CD8-positive, alpha-beta memory T cell (primary cell): Measurements from ENCODE around the gene CTAGE9. TPM values are rescaled to one million over a fixed set of nuclear protein-coding genes. Genes with fewer than 3 reads are reported as not detected.
A peak's percentile ranks its signal among the peaks of the same experiment; 100 is the strongest.

Experiments
- CTCF ChIA-PET: fragments of 350-600 bp; sonication (Branson Sonifier 250); formaldehyde crosslinking; loops from one replicate; lab custom pipeline; 2021; ENCODE audit warnings: antibody characterized with exemption; lab: Charles Lee
- POLR2A ChIA-PET: fragments of 350-600 bp; sonication (Branson Sonifier 250); formaldehyde crosslinking; loops from one replicate; lab custom pipeline; 2021; ENCODE audit warnings: antibody characterized with exemption; lab: Charles Lee
- DNase-seq, 5 donors: peaks; one replicate each; pipeline versions ENCODE4 v3.0.0 to v3.0.0-alpha.2; 2020 to 2022; ENCODE audit warnings: mixed read lengths in 1 of 5
- H3K27ac ChIP-seq: one replicate; pipeline ENCODE4 v1.7.0; 2013; ENCODE audit warnings: low read depth, mild to moderate bottlenecking, low read length, moderate library complexity
- H3K27me3 ChIP-seq: 2 replicates; pipeline ENCODE4 v1.7.0; 2013; ENCODE audit warnings: low read length, mild to moderate bottlenecking; ENCODE audit not compliant: insufficient read depth, poor library complexity, severe bottlenecking
- H3K36me3 ChIP-seq: 2 replicates; pipeline ENCODE4 v1.7.0; 2013; ENCODE audit warnings: mild to moderate bottlenecking, low read length, moderate library complexity; ENCODE audit not compliant: insufficient read depth
- H3K4me1 ChIP-seq: 2 replicates; pipeline ENCODE4 v1.7.0; 2013; ENCODE audit warnings: mild to moderate bottlenecking, low read length, moderate library complexity; ENCODE audit not compliant: insufficient read depth
- H3K4me3 ChIP-seq: 2 replicates; pipeline ENCODE4 v1.7.0; 2013; ENCODE audit warnings: mild to moderate bottlenecking, low read length
- H3K9me3 ChIP-seq: 2 replicates; pipeline ENCODE4 v1.7.0; 2013; ENCODE audit warnings: mild to moderate bottlenecking, low read length
- H3K27ac Mint-ChIP-seq, 8 donors: one replicate each; pipeline ENCODE4 v1.8.0; 2020 to 2021; ENCODE audit warnings: mixed read lengths in 8 of 8, mild to moderate bottlenecking in 6 of 8, inconsistent platforms in 3 of 8, moderate library complexity in 3 of 8
- H3K27me3 Mint-ChIP-seq, 2 donors: one replicate each; pipeline ENCODE4 v1.8.0; 2020 to 2021; ENCODE audit warnings: mixed read lengths in 2 of 2, mild to moderate bottlenecking in 1 of 2, moderate library complexity in 1 of 2
- H3K36me3 Mint-ChIP-seq, 3 donors: one replicate each; pipeline ENCODE4 v1.8.0; 2020 to 2021; ENCODE audit warnings: mixed read lengths in 3 of 3, inconsistent platforms in 1 of 3, mild to moderate bottlenecking in 1 of 3
- H3K4me1 Mint-ChIP-seq, 3 donors: one replicate each; pipeline ENCODE4 v1.8.0; 2020 to 2021; ENCODE audit warnings: mixed read lengths in 3 of 3, inconsistent platforms in 1 of 3, mild to moderate bottlenecking in 1 of 3
- H3K4me3 Mint-ChIP-seq, 7 donors: one replicate each; pipeline ENCODE4 v1.8.0; 2020 to 2021; ENCODE audit warnings: mixed read lengths in 7 of 7, mild to moderate bottlenecking in 6 of 7, moderate library complexity in 4 of 7, inconsistent platforms in 2 of 7
- H3K9me3 Mint-ChIP-seq, 5 donors: one replicate each; pipeline ENCODE4 v1.8.0; 2020 to 2022; ENCODE audit warnings: mixed read lengths in 5 of 5, mild to moderate bottlenecking in 3 of 5, moderate library complexity in 2 of 5, inconsistent platforms in 1 of 5
- polyA plus RNA-seq: library from polyadenylated mRNA; unstranded; fragments of 300-500 nt; fragmentation: Illumina TruSeq; gene quantifications from one replicate; pipeline ENCODE4 v1.2.3, GENCODE V29; 2021
- total RNA-seq, 2 experiments: library from RNA; stranded (reverse); gene quantifications; one replicate each; pipeline ENCODE4 v1.2.3, GENCODE V29; 2021

Gene CTAGE9
- total and polyA plus RNA-seq, 3 experiments from 2014 or later, result not detected

GRCh38 chr6:131736003-131736596, 25.3 kb upstream of the CTAGE9 start:
- Histone ChIP-seq H3K9me3 (no peaks in the 10 kb centered on the region), H3K36me3 (no peaks in the 10 kb centered on the region), H3K4me1 (no peaks in the 10 kb centered on the region), H3K27ac (no peak overlapping the region), H3K4me3 (no peak overlapping the region), H3K27me3 (no peaks in the 10 kb centered on the region)
- no peaks in the 10 kb centered on the region for H3K27me3 Mint-ChIP-seq
- H3K27ac Mint-ChIP-seq, result peak overlapping the region in 1 of 8 donors; percentile 10
- H3K36me3 Mint-ChIP-seq, result no peaks in the 10 kb centered on the region
- no peaks in the 10 kb centered on the region for H3K4me1 Mint-ChIP-seq
- no peak overlapping the region for H3K4me3 Mint-ChIP-seq
- POLR2A ChIA-PET, result no interaction called here
- H3K9me3 Mint-ChIP-seq, result no peaks in the 10 kb centered on the region
- no peak for DNase-seq
- CTCF ChIA-PET, result no interaction called here

GRCh38 chr6:131733376-131734016, 22.7 kb upstream of the CTAGE9 start:
- CTCF ChIA-PET, result no interaction called here
- POLR2A ChIA-PET, result no interaction called here
- Histone ChIP-seq H3K9me3 (no peaks in the 10 kb centered on the region), H3K36me3 (no peaks in the 10 kb centered on the region), H3K27ac (no peak overlapping the region), H3K4me3 (no peak overlapping the region), H3K27me3 (no peaks in the 10 kb centered on the region), H3K4me1 (no peaks in the 10 kb centered on the region)
- no peak overlapping the region for H3K27ac Mint-ChIP-seq
- H3K4me1 Mint-ChIP-seq, result no peaks in the 10 kb centered on the region
- H3K4me3 Mint-ChIP-seq, result no peak overlapping the region
- H3K9me3 Mint-ChIP-seq, result no peaks in the 10 kb centered on the region
- no peak for DNase-seq
- H3K27me3 Mint-ChIP-seq, result peaks cover 2 to 3% of the 10 kb centered on the region in 2 donors
- no peaks in the 10 kb centered on the region for H3K36me3 Mint-ChIP-seq

- H3K27me3 Mint-ChIP-seq, result peaks cover 2 to 3% of the 10 kb centered on the region in 2 donors
- H3K36me3 Mint-ChIP-seq, result peaks cover 0 to 4% (median 0%) of the 10 kb centered on the region in 3 donors
- Histone ChIP-seq H3K4me1 (no peaks in the 10 kb centered on the region), H3K27ac (no peak overlapping the region), H3K4me3 (no peak overlapping the region), H3K9me3 (no peaks in the 10 kb centered on the region), H3K36me3 (no peaks in the 10 kb centered on the region), H3K27me3 (no peaks in the 10 kb centered on the region)
- no peak overlapping the region for H3K27ac Mint-ChIP-seq
- H3K9me3 Mint-ChIP-seq, result no peaks in the 10 kb centered on the region
- DNase-seq, result no peak
- POLR2A ChIA-PET, result no interaction called here
- CTCF ChIA-PET, result no interaction called here
- H3K4me1 Mint-ChIP-seq, result no peaks in the 10 kb centered on the region
- no peak overlapping the region for H3K4me3 Mint-ChIP-seq
Observed at GRCh38 chr6:131731224-131731623, 20.4 kb upstream of the CTAGE9 start.

- no peak overlapping the region for H3K4me3 ChIP-seq
- DNase-seq, result no peak
- no peaks in the 10 kb centered on the region for H3K36me3 ChIP-seq
- CTCF ChIA-PET, result no interaction called here
- peaks cover 2 to 3% of the 10 kb centered on the region in 2 donors for H3K27me3 Mint-ChIP-seq
- peaks cover 0 to 4% (median 0%) of the 10 kb centered on the region in 3 donors for H3K36me3 Mint-ChIP-seq
- no peaks in the 10 kb centered on the region for H3K9me3 ChIP-seq
- no peaks in the 10 kb centered on the region for H3K4me1 ChIP-seq
- H3K4me1 Mint-ChIP-seq, result no peaks in the 10 kb centered on the region
- no peaks in the 10 kb centered on the region for H3K9me3 Mint-ChIP-seq
- H3K4me3 Mint-ChIP-seq, result no peak overlapping the region
- POLR2A ChIA-PET, result no interaction called here
- H3K27ac Mint-ChIP-seq, result no peak overlapping the region
- H3K27me3 ChIP-seq, result no peaks in the 10 kb centered on the region
- no peak overlapping the region for H3K27ac ChIP-seq
Observed at GRCh38 chr6:131730264-131730663, 19.4 kb upstream of the CTAGE9 start.

GRCh38 chr6:131729550-131729949, 18.7 kb upstream of the CTAGE9 start:
- Histone ChIP-seq H3K27ac (no peak overlapping the region), H3K4me3 (no peak overlapping the region), H3K9me3 (no peaks in the 10 kb centered on the region), H3K36me3 (no peaks in the 10 kb centered on the region), H3K27me3 (no peaks in the 10 kb centered on the region), H3K4me1 (no peaks in the 10 kb centered on the region)
- DNase-seq, result no peak
- Mint-ChIP-seq H3K4me3 (no peak overlapping the region), H3K4me1 (no peaks in the 10 kb centered on the region), H3K27me3 (peaks cover 2 to 3% of the 10 kb centered on the region in 2 donors), H3K36me3 (peaks cover 0 to 4% (median 0%) of the 10 kb centered on the region in 3 donors), H3K9me3 (no peaks in the 10 kb centered on the region), H3K27ac (no peak overlapping the region)
- CTCF ChIA-PET, result no interaction called here
- POLR2A ChIA-PET, result no interaction called here

GRCh38 chr6:131728296-131728939, 17.6 kb upstream of the CTAGE9 start:
- Mint-ChIP-seq H3K27ac (no peak overlapping the region), H3K4me1 (no peaks in the 10 kb centered on the region), H3K4me3 (no peak overlapping the region), H3K9me3 (no peaks in the 10 kb centered on the region), H3K36me3 (peaks cover 0 to 4% (median 0%) of the 10 kb centered on the region in 3 donors), H3K27me3 (peaks cover 2 to 3% of the 10 kb centered on the region in 2 donors)
- no peaks in the 10 kb centered on the region for H3K9me3 ChIP-seq
- no peaks in the 10 kb centered on the region for H3K4me1 ChIP-seq
- no peak overlapping the region for H3K27ac ChIP-seq
- CTCF ChIA-PET, result no interaction called here
- H3K36me3 ChIP-seq, result no peaks in the 10 kb centered on the region
- H3K4me3 ChIP-seq, result no peak overlapping the region
- H3K27me3 ChIP-seq, result no peaks in the 10 kb centered on the region
- no peak for DNase-seq
- POLR2A ChIA-PET, result no interaction called here

- peaks cover 2 to 3% of the 10 kb centered on the region in 2 donors for H3K27me3 Mint-ChIP-seq
- H3K4me3 Mint-ChIP-seq, result no peak overlapping the region
- no peak overlapping the region for H3K27ac Mint-ChIP-seq
- H3K9me3 Mint-ChIP-seq, result no peaks in the 10 kb centered on the region
- H3K27me3 ChIP-seq, result no peaks in the 10 kb centered on the region
- peaks cover 0 to 4% (median 0%) of the 10 kb centered on the region in 3 donors for H3K36me3 Mint-ChIP-seq
- H3K9me3 ChIP-seq, result no peaks in the 10 kb centered on the region
- no peak overlapping the region for H3K27ac ChIP-seq
- H3K36me3 ChIP-seq, result no peaks in the 10 kb centered on the region
- DNase-seq, result no peak
- H3K4me1 ChIP-seq, result no peaks in the 10 kb centered on the region
- POLR2A ChIA-PET, result no interaction called here
- H3K4me1 Mint-ChIP-seq, result no peaks in the 10 kb centered on the region
- no peak overlapping the region for H3K4me3 ChIP-seq
- CTCF ChIA-PET, result no interaction called here
Observed at GRCh38 chr6:131727868-131728267, 17.1 kb upstream of the CTAGE9 start.

GRCh38 chr6:131727467-131727866, 16.6 kb upstream of the CTAGE9 start:
- DNase-seq, result no peak
- Histone ChIP-seq H3K36me3 (no peaks in the 10 kb centered on the region), H3K9me3 (no peaks in the 10 kb centered on the region), H3K4me3 (no peak overlapping the region), H3K4me1 (no peaks in the 10 kb centered on the region), H3K27ac (no peak overlapping the region), H3K27me3 (no peaks in the 10 kb centered on the region)
- Mint-ChIP-seq H3K27me3 (peaks cover 2 to 3% of the 10 kb centered on the region in 2 donors), H3K9me3 (no peaks in the 10 kb centered on the region), H3K27ac (no peak overlapping the region), H3K4me1 (no peaks in the 10 kb centered on the region), H3K36me3 (peaks cover 0 to 4% (median 0%) of the 10 kb centered on the region in 3 donors), H3K4me3 (no peak overlapping the region)
- ChIA-PET CTCF (no interaction called here), POLR2A (no interaction called here)
